GM23248 (cell line): ENCODE data around the gene RAD51B.

Experiments
- EZH2 ChIP-seq: fragments of 200-600 bp; sonication (generic); IDR thresholded peaks from 2 replicates; pipeline ENCODE4 v1.6.1; 2018; ENCODE audit warnings: antibody characterized with exemption, mild to moderate bottlenecking; ENCODE audit not compliant: insufficient read depth, poor library complexity, severe bottlenecking
- EZH2phosphoT487 ChIP-seq: fragments of 200-600 bp; sonication (generic); IDR thresholded peaks from 2 replicates; pipeline ENCODE4 v1.6.1; 2018; ENCODE audit warnings: antibody characterized with exemption, moderate library complexity, mild to moderate bottlenecking, low read depth; ENCODE audit not compliant: insufficient read depth

DNA sequence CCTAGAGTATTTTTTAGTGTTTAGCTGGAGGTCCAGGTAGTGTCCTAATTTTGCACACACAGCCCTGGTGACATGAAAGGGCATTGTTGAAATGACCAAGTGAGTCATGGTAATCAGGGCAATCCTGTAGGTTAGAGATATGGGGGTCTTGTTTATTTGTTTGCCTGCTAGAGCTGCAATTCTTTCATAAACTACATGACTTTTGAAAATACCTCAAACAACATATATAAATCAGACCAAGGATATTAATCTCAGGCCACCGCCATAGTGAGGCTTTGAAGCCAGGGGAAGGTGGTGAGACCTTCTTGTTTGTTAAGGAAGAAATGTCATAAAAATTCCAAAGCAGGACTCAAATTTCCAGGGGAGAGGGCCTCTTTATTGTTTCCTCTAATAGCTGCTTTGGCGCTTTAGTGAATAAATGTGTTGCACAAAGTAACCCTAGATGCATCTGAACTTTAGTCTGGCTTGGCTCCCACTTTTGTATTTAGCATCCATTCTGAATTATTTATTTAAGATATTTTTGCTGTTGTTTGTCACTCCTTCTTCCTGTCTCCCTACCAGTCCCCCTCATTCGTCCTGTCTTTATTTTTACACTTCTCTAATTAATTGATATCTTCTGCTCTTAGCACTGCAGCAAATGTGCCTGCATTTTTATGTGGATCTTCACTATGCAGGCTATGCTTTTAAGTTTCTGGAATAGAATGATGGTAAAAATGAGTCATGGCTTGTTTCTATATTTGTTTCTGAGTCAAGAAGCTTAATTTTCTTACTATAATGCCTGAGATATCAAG, 430.3 kb downstream of the RAD51B start:
- no peak for TF ChIP-seq EZH2phosphoT487
- no peak for TF ChIP-seq EZH2
